ENCODE measurements around the gene JAZF1. TPM values are rescaled to one million over a fixed set of nuclear protein-coding genes. Genes with fewer than 3 reads are reported as not detected.

The JAZF1 gene
- total RNA-seq, 1 donor from 2014 or later: 0.96 TPM

- TF ChIP-seq CTCF (IDR thresholded peaks at IDR 0.05; ENCODE audit: insufficient read depth, low read length, poor library complexity, severe bottlenecking): no peak
- DNase-seq (ENCODE audit: low read depth): no peak
- H3K36me3 ChIP-seq (ENCODE audit: control insufficient read depth, insufficient read depth, low read length): no peaks in the 10 kb centered on the region
- no peak overlapping the region for H3K4me3 ChIP-seq (ENCODE audit: low read depth, low read length)
- no peaks in the 10 kb centered on the region for H3K27me3 ChIP-seq (ENCODE audit: control insufficient read depth, insufficient read depth, low read length)
Observed at GRCh38 chr7:27875832-27876231, 304.8 kb downstream of the JAZF1 start.

GRCh38 chr7:27875061-27875460, 305.5 kb downstream of the JAZF1 start:
- no peaks in the 10 kb centered on the region for H3K36me3 ChIP-seq (ENCODE audit: control insufficient read depth, insufficient read depth, low read length)
- TF ChIP-seq CTCF (IDR thresholded peaks at IDR 0.05; ENCODE audit: insufficient read depth, low read length, poor library complexity, severe bottlenecking): no peak
- H3K4me3 ChIP-seq (ENCODE audit: low read depth, low read length): no peak overlapping the region
- no peaks in the 10 kb centered on the region for H3K27me3 ChIP-seq (ENCODE audit: control insufficient read depth, insufficient read depth, low read length)
- DNase-seq (ENCODE audit: low read depth): no peak

- Histone ChIP-seq H3K36me3 (ENCODE audit: control insufficient read depth, insufficient read depth, low read length) (no peaks in the 10 kb centered on the region), H3K4me3 (ENCODE audit: low read depth, low read length) (no peak overlapping the region), H3K27me3 (ENCODE audit: control insufficient read depth, insufficient read depth, low read length) (no peaks in the 10 kb centered on the region)
- peak; percentile 92 for DNase-seq (ENCODE audit: low read depth)
- no peak for TF ChIP-seq CTCF (IDR thresholded peaks at IDR 0.05; ENCODE audit: insufficient read depth, low read length, poor library complexity, severe bottlenecking)
Observed at GRCh38 chr7:27873981-27874957, 306.3 kb downstream of the JAZF1 start.

GRCh38 chr7:27872356-27873275, 308.0 kb downstream of the JAZF1 start:
- no peak overlapping the region for H3K4me3 ChIP-seq (ENCODE audit: low read depth, low read length)
- no peak for DNase-seq (ENCODE audit: low read depth)
- no peaks in the 10 kb centered on the region for H3K36me3 ChIP-seq (ENCODE audit: control insufficient read depth, insufficient read depth, low read length)
- no peak for TF ChIP-seq CTCF (IDR thresholded peaks at IDR 0.05; ENCODE audit: insufficient read depth, low read length, poor library complexity, severe bottlenecking)
- H3K27me3 ChIP-seq (ENCODE audit: control insufficient read depth, insufficient read depth, low read length): no peaks in the 10 kb centered on the region

- no peak for TF ChIP-seq CTCF (IDR thresholded peaks at IDR 0.05; ENCODE audit: insufficient read depth, low read length, poor library complexity, severe bottlenecking)
- Histone ChIP-seq H3K36me3 (ENCODE audit: control insufficient read depth, insufficient read depth, low read length) (no peaks in the 10 kb centered on the region), H3K27me3 (ENCODE audit: control insufficient read depth, insufficient read depth, low read length) (no peaks in the 10 kb centered on the region), H3K4me3 (ENCODE audit: low read depth, low read length) (no peak overlapping the region)
- no peak for DNase-seq (ENCODE audit: low read depth)
Observed at GRCh38 chr7:27871866-27872265, 308.7 kb downstream of the JAZF1 start.
